ENCODE data around the gene RAB24. TPM values are rescaled to one million over a fixed set of nuclear protein-coding genes. Genes with fewer than 3 reads are reported as not detected.

The RAB24 gene
- total RNA-seq, 4 donors from 2014 or later, result 52.2 to 98.5 (median 73.7) TPM

DNA sequence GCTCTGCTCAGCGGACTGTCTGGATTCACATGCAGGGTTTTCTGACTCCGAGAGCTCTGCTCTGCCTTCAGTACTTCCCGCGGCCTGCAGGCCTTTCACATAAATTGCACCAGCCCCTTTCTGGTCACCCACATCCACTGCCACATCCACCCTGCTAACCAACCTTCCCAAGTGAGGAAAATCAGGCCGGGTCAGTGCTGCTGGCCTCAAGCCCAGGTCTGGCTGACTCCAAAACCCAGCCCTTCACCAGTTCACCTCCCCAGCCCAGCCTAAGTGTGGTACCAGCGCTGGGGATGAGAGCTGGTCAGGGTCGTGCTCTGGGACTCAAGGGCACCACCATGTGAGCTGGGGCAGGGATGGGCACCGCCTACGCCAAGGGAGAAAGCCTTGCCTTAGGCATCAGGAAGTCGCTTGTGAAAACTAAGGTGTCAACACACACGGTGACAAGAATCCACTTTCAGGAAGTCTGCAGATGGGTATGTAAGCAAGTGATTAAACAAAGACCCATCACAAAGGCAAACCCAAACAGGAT is 35.7 kb upstream of the RAB24 start:
- no peak for DNase-seq (ENCODE audit: low spot score in 2 of 2)
- 70 to 80% methylated on average over 10 to 11 of the region's 11 CpGs for whole genome bisulfite sequencing, 2 donors
- TF ChIP-seq, protein P1, sequence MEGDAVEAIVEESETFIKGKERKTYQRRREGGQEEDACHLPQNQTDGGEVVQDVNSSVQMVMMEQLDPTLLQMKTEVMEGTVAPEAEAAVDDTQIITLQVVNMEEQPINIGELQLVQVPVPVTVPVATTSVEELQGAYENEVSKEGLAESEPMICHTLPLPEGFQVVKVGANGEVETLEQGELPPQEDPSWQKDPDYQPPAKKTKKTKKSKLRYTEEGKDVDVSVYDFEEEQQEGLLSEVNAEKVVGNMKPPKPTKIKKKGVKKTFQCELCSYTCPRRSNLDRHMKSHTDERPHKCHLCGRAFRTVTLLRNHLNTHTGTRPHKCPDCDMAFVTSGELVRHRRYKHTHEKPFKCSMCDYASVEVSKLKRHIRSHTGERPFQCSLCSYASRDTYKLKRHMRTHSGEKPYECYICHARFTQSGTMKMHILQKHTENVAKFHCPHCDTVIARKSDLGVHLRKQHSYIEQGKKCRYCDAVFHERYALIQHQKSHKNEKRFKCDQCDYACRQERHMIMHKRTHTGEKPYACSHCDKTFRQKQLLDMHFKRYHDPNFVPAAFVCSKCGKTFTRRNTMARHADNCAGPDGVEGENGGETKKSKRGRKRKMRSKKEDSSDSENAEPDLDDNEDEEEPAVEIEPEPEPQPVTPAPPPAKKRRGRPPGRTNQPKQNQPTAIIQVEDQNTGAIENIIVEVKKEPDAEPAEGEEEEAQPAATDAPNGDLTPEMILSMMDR (IDR thresholded peaks at IDR 0.05), result no peak
- TF ChIP-seq POLR2A (IDR thresholded peaks at IDR 0.05), result no peak
- H3K4me3 ChIP-seq (ENCODE audit: low read depth, poor library complexity, severe bottlenecking), result no peak overlapping the region
- intact Hi-C loops (cut with DNase I; ENCODE audit: low total_unique reads), result no loop called here

DNA sequence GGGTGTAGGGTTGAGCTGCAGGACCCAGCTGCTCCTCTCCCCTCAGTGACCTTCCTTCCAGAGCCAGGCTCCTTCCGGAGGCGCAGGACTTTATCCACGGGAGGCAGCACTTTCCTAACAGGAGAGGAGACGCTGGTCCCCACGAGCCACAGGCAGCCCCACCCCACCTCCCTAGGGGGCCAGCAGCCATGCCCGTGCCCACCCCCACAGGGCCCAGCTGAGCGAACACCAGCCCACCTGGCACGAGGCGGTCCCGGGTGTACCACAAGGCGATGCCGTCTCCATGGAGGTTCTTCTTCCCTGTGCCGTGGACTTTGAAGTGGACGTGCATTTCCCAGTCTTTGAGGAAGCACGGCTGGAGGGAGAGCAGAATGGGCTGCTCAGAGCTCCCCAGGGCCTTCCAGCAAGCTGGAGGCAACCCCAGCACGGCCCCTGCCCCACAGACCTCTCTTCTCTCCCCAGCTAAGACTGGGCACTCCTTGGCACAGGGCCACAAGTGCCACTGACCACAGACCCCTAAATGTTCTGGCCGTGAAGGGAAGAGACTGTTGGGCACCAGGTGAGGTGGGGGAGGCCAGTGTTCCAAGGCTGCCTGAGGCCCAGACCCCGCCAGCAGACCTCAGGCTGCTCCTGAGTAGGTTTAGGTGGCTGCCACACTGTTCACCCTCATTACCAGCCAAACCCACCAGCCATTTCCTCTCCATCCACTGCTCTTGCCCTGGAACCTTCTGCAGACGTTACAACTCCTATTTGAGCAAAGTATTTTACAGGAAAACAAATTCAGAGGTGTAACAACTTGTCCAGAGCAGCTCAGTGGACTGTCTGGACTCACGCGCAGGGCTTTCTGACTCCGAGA is 35.0 kb upstream of the RAB24 start:
- H3K4me3 ChIP-seq (ENCODE audit: low read depth, poor library complexity, severe bottlenecking), result no peak overlapping the region
- DNase-seq (ENCODE audit: low spot score in 2 of 2), result no peak
- 86 to 88% methylated on average over 21 to 22 of the region's 22 CpGs for WGBS, 2 donors
- intact Hi-C loops (cut with DNase I; ENCODE audit: low total_unique reads), result no loop called here
- TF ChIP-seq POLR2A (IDR thresholded peaks at IDR 0.05), result no peak
- TF ChIP-seq, protein P1 (IDR thresholded peaks at IDR 0.05), result no peak

DNA sequence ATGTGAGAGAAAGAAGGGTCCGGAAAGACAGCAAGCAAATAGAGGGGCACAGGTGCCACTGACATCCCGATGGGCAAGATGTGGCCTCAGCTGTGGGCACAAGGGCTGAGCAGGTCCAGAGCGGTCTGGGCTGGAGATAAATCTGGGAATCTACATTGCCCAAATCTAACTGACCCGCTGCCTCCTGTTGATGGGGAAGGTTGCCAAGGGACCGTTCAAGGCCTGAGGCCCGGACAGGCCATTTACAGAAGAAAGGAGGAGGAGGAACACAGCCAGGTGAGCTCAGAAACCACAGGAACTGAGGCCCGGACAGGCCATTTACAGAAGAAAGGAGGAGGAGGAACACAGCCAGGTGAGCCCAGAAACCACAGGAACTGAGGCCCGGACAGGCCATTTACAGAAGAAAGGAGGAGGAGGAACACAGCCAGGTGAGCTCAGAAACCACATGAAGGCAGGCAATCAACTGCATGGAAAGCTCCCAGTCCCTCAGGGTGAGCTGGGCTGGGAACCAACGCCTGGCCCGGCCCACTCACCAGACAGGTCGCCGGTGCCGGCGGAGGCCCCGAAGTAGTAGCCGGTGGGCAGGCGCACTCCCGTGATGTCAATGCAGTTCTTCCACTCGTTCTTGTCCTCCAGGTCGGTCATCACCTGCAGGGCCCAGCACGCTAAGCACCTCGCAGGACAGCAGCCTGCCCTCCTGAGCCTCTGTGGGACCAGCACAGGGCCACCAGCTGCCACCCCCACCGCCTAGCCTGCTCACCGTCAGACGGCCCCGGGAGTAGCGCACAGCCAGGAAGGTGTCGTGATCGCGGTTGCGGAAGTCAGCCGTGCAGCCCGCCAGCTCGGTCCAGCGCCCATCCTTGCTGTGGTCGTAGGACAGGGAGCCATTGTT is 33.3 kb upstream of the RAB24 start:
- TF ChIP-seq POLR2A (IDR thresholded peaks at IDR 0.05), result no peak
- TF ChIP-seq, protein P1 (IDR thresholded peaks at IDR 0.05), result no peak
- DNase-seq (ENCODE audit: low spot score in 2 of 2), result no peak
- 86 to 93% methylated on average over 25 to 36 of the region's 36 CpGs for WGBS, 2 donors
- H3K4me3 ChIP-seq (ENCODE audit: low read depth, poor library complexity, severe bottlenecking), result no peak overlapping the region
- intact Hi-C loops (cut with DNase I; ENCODE audit: low total_unique reads), result no loop called here

DNA sequence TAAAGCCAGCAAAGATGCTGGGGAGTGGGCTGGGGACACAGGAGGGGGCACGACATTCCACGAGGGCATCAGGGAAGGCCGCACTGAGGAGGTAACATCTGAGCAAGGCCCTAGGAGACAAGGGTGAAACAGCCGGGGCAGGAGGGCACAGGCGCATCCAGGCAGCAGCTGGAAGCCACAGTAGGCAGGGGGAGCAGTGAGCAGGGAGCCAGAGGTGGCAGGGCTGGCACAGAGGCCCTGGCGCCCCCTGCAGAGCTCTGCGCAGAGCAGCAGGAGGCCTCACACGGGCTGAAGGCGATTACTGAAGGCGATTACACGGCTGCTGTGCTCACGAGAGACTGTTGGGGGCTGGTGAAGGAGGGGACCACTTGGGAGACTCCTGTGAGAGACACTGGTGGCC is 32.6 kb upstream of the RAB24 start:
- WGBS, 2 donors, result 65 to 75% methylated on average over 12 of the region's 12 CpGs
- intact Hi-C loops (cut with DNase I; ENCODE audit: low total_unique reads), result no loop called here

DNA sequence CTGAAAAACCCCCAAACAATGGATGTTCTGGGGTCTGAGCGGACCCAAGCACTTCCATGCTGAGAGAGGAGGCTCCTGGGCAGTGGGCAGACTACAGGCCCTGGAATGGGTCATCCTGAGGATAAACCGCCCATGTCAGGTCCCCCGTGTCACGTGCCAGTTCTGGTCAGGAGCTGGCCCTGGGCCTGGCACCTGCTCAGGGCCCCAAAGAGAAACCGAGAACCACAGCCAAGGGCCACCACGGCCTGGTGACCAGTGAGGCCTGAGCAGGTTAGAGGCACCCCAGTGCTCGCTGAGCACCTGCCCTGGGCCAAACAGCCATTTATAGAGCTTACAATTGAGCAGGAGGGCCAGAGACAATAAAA is 32.2 kb upstream of the RAB24 start:
- TF ChIP-seq POLR2A (IDR thresholded peaks at IDR 0.05), result no peak
- TF ChIP-seq, protein P1 (IDR thresholded peaks at IDR 0.05), result no peak
- DNase-seq (ENCODE audit: low spot score in 2 of 2), result no peak
- H3K4me3 ChIP-seq (ENCODE audit: low read depth, poor library complexity, severe bottlenecking), result no peak overlapping the region
- intact Hi-C loops (cut with DNase I; ENCODE audit: low total_unique reads), result no loop called here
- WGBS, 2 donors, result 94% methylated on average over 6 to 7 of the region's 7 CpGs

More for the DNA sequence above, 32.6 kb upstream of the RAB24 start:
- TF ChIP-seq, protein P1 (IDR thresholded peaks at IDR 0.05), result no peak
- TF ChIP-seq POLR2A (IDR thresholded peaks at IDR 0.05), result no peak
- H3K4me3 ChIP-seq (ENCODE audit: low read depth, poor library complexity, severe bottlenecking), result no peak overlapping the region
- no peak for DNase-seq (ENCODE audit: low spot score in 2 of 2)
